Endothelial cell of umbilical vein (primary cell): ENCODE data around the gene PLEKHS1. TPM values are rescaled to one million over a fixed set of nuclear protein-coding genes. Genes with fewer than 3 reads are reported as not detected.

Experiments used
- BruUV-seq: library from RNA; stranded (reverse); fragments of 400-500 nt; replicated peaks from 2 replicates; lab custom pipeline; 2021; lab: Mats Ljungman, UMichigan
- CTCF ChIA-PET: fragments of 300-600, 350-600 bp; sonication (Branson Sonifier 250); formaldehyde crosslinking; loops from one replicate; lab custom pipeline; 2021; ENCODE audit warnings: antibody characterized with exemption, inconsistent platforms; lab: Charles Lee
- POLR2A ChIA-PET: fragments of 300-600, 350-600 bp; sonication (Branson Sonifier 250); formaldehyde crosslinking; loops from one replicate; lab custom pipeline; 2021; ENCODE audit warnings: antibody characterized with exemption, inconsistent platforms; lab: Charles Lee
- DNase-seq: peaks from one replicate; pipeline ENCODE4 v3.0.0-alpha.2; 2011; ENCODE audit warnings: low read depth, low spot score
- FAIRE-seq: peaks from 2 replicates; lab custom pipeline; 2011; peaks lifted over from hg19 to GRCh38; lab: Jason Lieb, UNC
- H2AFZ ChIP-seq: 2 replicates; pipeline ENCODE4 v1.6.0; 2012; ENCODE audit warnings: low read depth, low read length, control low read depth, inconsistent platforms
- H3K27ac ChIP-seq: 2 replicates; pipeline ENCODE4 v1.5.1; 2011; ENCODE audit warnings: low read depth, mild to moderate bottlenecking, control low read depth, low read length, moderate library complexity; ENCODE audit not compliant: insufficient read depth
- H3K27me3 ChIP-seq, 2 experiments: 2 replicates each; pipeline versions ENCODE4 v1.6.0 to v1.6.1; 2011; ENCODE audit warnings: low read length in 2 of 2, mixed read lengths in 1 of 2; ENCODE audit not compliant: control insufficient read depth in 2 of 2, insufficient read depth in 2 of 2
- H3K36me3 ChIP-seq, 2 experiments: 2 replicates in 1 of 2; 3 replicates in 1 of 2; pipeline ENCODE4 v1.5.1; 2011; ENCODE audit warnings: low read length in 2 of 2, mild to moderate bottlenecking in 1 of 2, moderate library complexity in 1 of 2; ENCODE audit not compliant: control insufficient read depth in 2 of 2, insufficient read depth in 2 of 2; ENCODE audit errors: extremely low read depth in 1 of 2
- H3K4me1 ChIP-seq: 3 replicates; pipeline ENCODE4 v1.5.1; 2011; ENCODE audit warnings: mild to moderate bottlenecking, low read length; ENCODE audit not compliant: control insufficient read depth, insufficient read depth; ENCODE audit errors: extremely low read depth
- H3K4me2 ChIP-seq: 2 replicates; pipeline ENCODE4 v1.6.1; 2011; ENCODE audit warnings: low read length, control low read depth, mixed read lengths; ENCODE audit not compliant: insufficient read depth
- H3K4me3 ChIP-seq, 3 experiments: fragments of 200-600 bp in 1 of 3; sonication (generic), shearing (Covaris generic) in 1 of 3; replicated peaks in 1 of 3; 2 replicates each; pipeline ENCODE4 v1.5.1; 2011 to 2016; ENCODE audit warnings: control low read depth in 3 of 3, low read length in 3 of 3, mild to moderate bottlenecking in 2 of 3, inconsistent platforms in 1 of 3, low read depth in 1 of 3, moderate library complexity in 1 of 3; ENCODE audit not compliant: insufficient read depth in 1 of 3
- H3K79me2 ChIP-seq: 2 replicates; pipeline ENCODE4 v1.6.0; 2012; ENCODE audit warnings: low read length, inconsistent platforms; ENCODE audit not compliant: control insufficient read depth, insufficient read depth
- H3K9ac ChIP-seq: replicated peaks from 2 replicates; pipeline ENCODE3; 2011; ENCODE audit warnings: low read length, control low read depth; ENCODE audit not compliant: insufficient read depth; ENCODE audit errors: extremely low read depth
- H3K9me1 ChIP-seq: replicated peaks from 3 replicates; pipeline ENCODE4 v1.6.0; 2011; ENCODE audit warnings: mild to moderate bottlenecking, low read length; ENCODE audit not compliant: control insufficient read depth, insufficient read depth; ENCODE audit errors: extremely low read depth
- H3K9me3 ChIP-seq: replicated peaks from 2 replicates; pipeline ENCODE4 v1.5.1; 2012; ENCODE audit warnings: low read length, inconsistent platforms; ENCODE audit not compliant: control insufficient read depth, insufficient read depth
- H4K20me1 ChIP-seq: replicated peaks from 2 replicates; pipeline ENCODE3; 2011; ENCODE audit warnings: mild to moderate bottlenecking, low read length; ENCODE audit not compliant: control insufficient read depth, insufficient read depth; ENCODE audit errors: extremely low read depth
- CTCF ChIP-seq, 2 donors: IDR thresholded peaks; 1 replicate in 1 of 2; 2 replicates in 1 of 2; pipeline ENCODE4 v1.5.1; 2011; ENCODE audit warnings: low read length in 2 of 2, mild to moderate bottlenecking in 2 of 2, moderate library complexity in 2 of 2, control low read depth in 1 of 2, inconsistent platforms in 1 of 2, low read depth in 1 of 2; ENCODE audit not compliant: insufficient read depth in 1 of 2; ENCODE audit errors: extremely low read depth in 1 of 2
- EZH2 ChIP-seq: IDR thresholded peaks from 2 replicates; pipeline ENCODE4 v1.6.1; 2012; ENCODE audit warnings: borderline replicate concordance, low read depth, mild to moderate bottlenecking, moderate library complexity, low read length, inconsistent platforms; ENCODE audit not compliant: severe bottlenecking
- FOS ChIP-seq: IDR thresholded peaks from 2 replicates; pipeline ENCODE4 v1.6.1; 2011; ENCODE audit warnings: mild to moderate bottlenecking, low read length, moderate library complexity, borderline replicate concordance; ENCODE audit not compliant: insufficient read depth
- GATA2 ChIP-seq: IDR thresholded peaks from 2 replicates; pipeline ENCODE4 v1.7.0; 2011; ENCODE audit warnings: low read depth, mild to moderate bottlenecking, moderate library complexity, mixed read lengths, low read length; ENCODE audit not compliant: insufficient read length, insufficient read depth
- JUN ChIP-seq: IDR thresholded peaks from 2 replicates; pipeline ENCODE4 v1.6.1; 2011; ENCODE audit warnings: borderline replicate concordance, low read depth; ENCODE audit not compliant: insufficient read length, insufficient read depth
- MAX ChIP-seq: IDR thresholded peaks from 2 replicates; pipeline ENCODE4 v1.6.1; 2011; ENCODE audit not compliant: insufficient read depth, insufficient read length
- MYC ChIP-seq: IDR thresholded peaks from one replicate; pipeline ENCODE4 v1.6.1; 2011; ENCODE audit warnings: mild to moderate bottlenecking, low read depth, low read length
- POLR2A ChIP-seq: IDR thresholded peaks from 2 replicates; pipeline ENCODE4 v1.6.1; 2012; ENCODE audit warnings: low read depth, mild to moderate bottlenecking, control low read depth, low read length
- POLR2AphosphoS5 ChIP-seq: IDR thresholded peaks from 2 replicates; pipeline ENCODE4 v1.6.1; 2012; ENCODE audit warnings: low read depth, mild to moderate bottlenecking, control low read depth, low read length, moderate library complexity; ENCODE audit not compliant: insufficient read depth
- dilution Hi-C: fragments of 300-500 bp; cut with MboI; formaldehyde crosslinking; loops from one replicate; pipeline ENCODE4 v1.15.0; 2019; ENCODE audit warnings: low sequenced_read_pairs; ENCODE audit not compliant: extremely low pct_ligation_motif_present
- intact Hi-C: fragments of 100-400 bp; cut with micrococcal nuclease; formaldehyde crosslinking; loops from one replicate; pipeline ENCODE4 v1.10.0; 2022
- polyA plus RNA-seq, 4 experiments: library from polyadenylated mRNA; depleted of rRNA in 3 of 4; stranded (reverse) in 3 of 4; unstranded in 1 of 4; fragments of >200 nt; gene quantifications; 2 replicates each; pipeline versions ENCODE4 v1.2.1 to v1.2.3, GENCODE V29; 2011 to 2012; ENCODE audit warnings: missing spikeins in 1 of 4
- total RNA-seq: library from RNA; stranded (reverse); gene quantifications from 2 replicates; pipeline ENCODE4 v1.2.3, GENCODE V29; 2021

PLEKHS1 gene
- total and polyA plus RNA-seq, 2 donors (not counting 3 experiments of a cell fraction or from before 2014, with no cell fraction given) = not detected

- no peaks in the 10 kb centered on the region for H3K4me1 ChIP-seq
- H3K79me2 ChIP-seq = no peaks in the 10 kb centered on the region
- H3K9ac ChIP-seq = no peak overlapping the region
- no peak overlapping the region for H3K4me2 ChIP-seq
- H3K4me3 ChIP-seq = no peak overlapping the region
- no peak for TF ChIP-seq FOS
- no peak for TF ChIP-seq POLR2AphosphoS5
- TF ChIP-seq JUN = no peak
- TF ChIP-seq MYC = no peak
- no peak for TF ChIP-seq CTCF (IDR thresholded peaks at IDR 0.05; ENCODE audit: extremely low read depth in 1 of 2, insufficient read depth in 1 of 2, low read depth in 1 of 2, low read length in 2 of 2)
- no peak for TF ChIP-seq GATA2
- TF ChIP-seq POLR2A = no peak
- no peak for TF ChIP-seq MAX
- TF ChIP-seq EZH2 = no peak
- ChIA-PET CTCF (no interaction called here), POLR2A (no interaction called here)
- H4K20me1 ChIP-seq = no peaks in the 10 kb centered on the region
- H3K9me1 ChIP-seq = no peaks in the 10 kb centered on the region
- H3K27me3 ChIP-seq = no peaks in the 10 kb centered on the region
- intact Hi-C loops = no loop called here
- no peak overlapping the region for H2AFZ ChIP-seq
- no peak overlapping the region for H3K27ac ChIP-seq
- no peak for DNase-seq
- dilution Hi-C loops = no loop called here
- BruUV-seq = no TSS peak
- no peaks in the 10 kb centered on the region for H3K36me3 ChIP-seq
- H3K9me3 ChIP-seq = no peaks in the 10 kb centered on the region
- FAIRE-seq = no peak
Measured at GRCh38 chr10:113735913-113736312, 15.6 kb upstream of the PLEKHS1 start.
